H9 (cell line): ENCODE measurements around the gene ADAMTS2. TPM values are rescaled to one million over a fixed set of nuclear protein-coding genes. Genes with fewer than 3 reads are reported as not detected.
A peak's percentile ranks its signal among the peaks of the same experiment; 100 is the strongest.

Experiments
- DNase-seq: peaks from one replicate; pipeline ENCODE4 v3.0.0-alpha.2; 2017
- H2AFZ ChIP-seq: one replicate; pipeline ENCODE4 v1.6.1; 2013; ENCODE audit warnings: mild to moderate bottlenecking, low read length, control low read depth, moderate library complexity
- H2AK5ac ChIP-seq: 2 replicates; pipeline ENCODE4 v1.6.1; 2013; ENCODE audit warnings: low read length, control low read depth, mixed read lengths; ENCODE audit not compliant: insufficient read length
- H2BK120ac ChIP-seq: one replicate; pipeline ENCODE4 v1.6.1; 2013; ENCODE audit warnings: low read depth, mild to moderate bottlenecking, low read length, control low read depth, inconsistent platforms; ENCODE audit not compliant: poor library complexity, severe bottlenecking
- H2BK12ac ChIP-seq: 2 replicates; pipeline ENCODE4 v1.6.1; 2013; ENCODE audit warnings: low read length, control low read depth, mixed read lengths, low read depth; ENCODE audit not compliant: insufficient read length
- H2BK15ac ChIP-seq: 2 replicates; pipeline ENCODE4 v1.6.1; 2013; ENCODE audit warnings: low read depth, low read length, control low read depth
- H2BK20ac ChIP-seq: one replicate; pipeline ENCODE4 v1.6.1; 2013; ENCODE audit warnings: low read depth, mild to moderate bottlenecking, low read length, control low read depth, inconsistent platforms; ENCODE audit not compliant: poor library complexity, severe bottlenecking
- H2BK5ac ChIP-seq: 2 replicates; pipeline ENCODE4 v1.6.1; 2013; ENCODE audit warnings: low read length, control low read depth, mixed read lengths; ENCODE audit not compliant: insufficient read length
- H3K14ac ChIP-seq: 2 replicates; pipeline ENCODE4 v1.6.1; 2013; ENCODE audit warnings: low read length, control low read depth; ENCODE audit not compliant: insufficient read depth
- H3K18ac ChIP-seq: 2 replicates; pipeline ENCODE4 v1.6.1; 2013; ENCODE audit warnings: low read depth, mild to moderate bottlenecking, mixed read lengths, low read length, control low read depth; ENCODE audit not compliant: insufficient read length
- H3K23ac ChIP-seq: 2 replicates; pipeline ENCODE4 v1.6.1; 2013; ENCODE audit warnings: low read length, control low read depth, mixed read lengths, low read depth; ENCODE audit not compliant: insufficient read length
- H3K23me2 ChIP-seq: 2 replicates; pipeline ENCODE4 v1.6.1; 2013; ENCODE audit warnings: low read depth, mild to moderate bottlenecking, mixed read lengths, low read length, control low read depth; ENCODE audit not compliant: insufficient read length, poor library complexity, severe bottlenecking
- H3K27ac ChIP-seq: 2 replicates; pipeline ENCODE4 v1.5.1; 2013; ENCODE audit warnings: low read length, control low read depth, mixed read lengths, low read depth; ENCODE audit not compliant: insufficient read length
- H3K27me3 ChIP-seq: 2 replicates; pipeline ENCODE4 v1.6.1; 2013; ENCODE audit warnings: low read length, control low read depth, inconsistent platforms; ENCODE audit not compliant: insufficient read depth
- H3K4ac ChIP-seq: 2 replicates; pipeline ENCODE4 v1.6.1; 2013; ENCODE audit warnings: low read depth, mild to moderate bottlenecking, control low read depth, inconsistent platforms, low read length, moderate library complexity
- H3K4me1 ChIP-seq: 2 replicates; pipeline ENCODE4 v1.6.1; 2013; ENCODE audit warnings: low read length, control low read depth, inconsistent platforms; ENCODE audit not compliant: insufficient read depth
- H3K4me2 ChIP-seq: 2 replicates; pipeline ENCODE4 v1.6.1; 2013; ENCODE audit warnings: low read length, control low read depth, mixed read lengths; ENCODE audit not compliant: insufficient read length, insufficient read depth
- H3K56ac ChIP-seq: 2 replicates; pipeline ENCODE4 v1.6.1; 2013; ENCODE audit warnings: low read depth, mild to moderate bottlenecking, mixed read lengths, low read length, control low read depth; ENCODE audit not compliant: insufficient read length
- H3K79me1 ChIP-seq: 2 replicates; pipeline ENCODE4 v1.6.1; 2013; ENCODE audit warnings: low read depth, mild to moderate bottlenecking, moderate library complexity, low read length, control low read depth, inconsistent platforms; ENCODE audit not compliant: insufficient read depth, poor library complexity, severe bottlenecking
- H3K79me2 ChIP-seq: 2 replicates; pipeline ENCODE4 v1.6.1; 2013; ENCODE audit warnings: low read length, control low read depth, inconsistent platforms; ENCODE audit not compliant: insufficient read depth
- H3K9ac ChIP-seq: 2 replicates; pipeline ENCODE4 v1.6.1; 2013; ENCODE audit warnings: low read length, control low read depth, mixed read lengths; ENCODE audit not compliant: insufficient read length; ENCODE audit errors: extremely low read depth
- H3K9me3 ChIP-seq: one replicate; pipeline ENCODE4 v1.6.1; 2013; ENCODE audit warnings: low read depth, low read length, inconsistent platforms; ENCODE audit not compliant: control insufficient read depth
- H3T11ph ChIP-seq: one replicate; pipeline ENCODE4 v1.6.1; 2013; ENCODE audit warnings: mild to moderate bottlenecking, low read length, control low read depth, inconsistent platforms
- H4K20me1 ChIP-seq: one replicate; pipeline ENCODE4 v1.6.1; 2013; ENCODE audit not compliant: control insufficient read depth, insufficient read length, insufficient read depth
- H4K5ac ChIP-seq: 2 replicates; pipeline ENCODE4 v1.6.1; 2013; ENCODE audit warnings: low read depth, mild to moderate bottlenecking, mixed read lengths, low read length, control low read depth; ENCODE audit not compliant: insufficient read length
- H4K8ac ChIP-seq: replicated peaks from 2 replicates; pipeline ENCODE4 v1.6.1; 2013; ENCODE audit warnings: low read length, control low read depth, mixed read lengths, low read depth; ENCODE audit not compliant: insufficient read length
- H4K91ac ChIP-seq: 2 replicates; pipeline ENCODE4 v1.6.1; 2013; ENCODE audit warnings: low read depth, mild to moderate bottlenecking, moderate library complexity, mixed read lengths, low read length, control low read depth; ENCODE audit not compliant: insufficient read length
- H3K27ac Mint-ChIP-seq, 3 experiments: 2 replicates in 2 of 3; 3 replicates in 1 of 3; pipeline ENCODE4 v1.8.0; 2020 to 2021; ENCODE audit warnings: mixed read lengths in 3 of 3, mild to moderate bottlenecking in 1 of 3, moderate library complexity in 1 of 3
- H3K27me3 Mint-ChIP-seq: 2 replicates; pipeline ENCODE4 v1.8.0; 2021; ENCODE audit warnings: low read depth, mild to moderate bottlenecking, moderate library complexity, mixed read lengths
- H3K36me3 Mint-ChIP-seq, 3 experiments: 2 replicates in 2 of 3; 3 replicates in 1 of 3; pipeline ENCODE4 v1.8.0; 2020 to 2021; ENCODE audit warnings: low read depth in 3 of 3, mixed read lengths in 3 of 3; ENCODE audit not compliant: insufficient read depth in 1 of 3
- H3K4me1 Mint-ChIP-seq, 2 experiments: 2 replicates each; pipeline ENCODE4 v1.8.0; 2020; ENCODE audit warnings: mixed read lengths in 2 of 2
- H3K4me3 Mint-ChIP-seq, 2 experiments: 2 replicates in 1 of 2; 3 replicates in 1 of 2; pipeline ENCODE4 v1.8.0; 2020 to 2021; ENCODE audit warnings: mild to moderate bottlenecking in 2 of 2, mixed read lengths in 2 of 2, moderate library complexity in 1 of 2
- H3K9me3 Mint-ChIP-seq, 2 experiments: 2 replicates in 1 of 2; 3 replicates in 1 of 2; pipeline ENCODE4 v1.8.0; 2020; ENCODE audit warnings: mild to moderate bottlenecking in 2 of 2, mixed read lengths in 2 of 2, moderate library complexity in 1 of 2
- WGBS: extraction: QIAGEN DNeasy Blood & Tissue Kit; methylation state at CpG from one replicate; pipeline ENCODE4 v1.1.7; 2013; ENCODE audit warnings: missing lambda C conversion rate, low lambda C conversion rate, mixed read lengths; ENCODE audit not compliant: insufficient read length; ENCODE audit errors: extremely low coverage; 5-methylcytosine and 5-hydroxymethylcytosine counted together
- total RNA-seq: library from RNA; stranded (reverse); gene quantifications from 2 replicates; pipeline ENCODE4 v1.2.1, GENCODE V29; 2021
- TF ChIP-seq, protein P1 (sequence below): fragments of 200-600 bp; sonication (generic); conservative IDR thresholded peaks from 3 replicates; pipeline ENCODE4 v1.8.0; 2021; ENCODE audit warnings: antibody characterized with exemption, mild to moderate bottlenecking

Gene ADAMTS2
- total RNA-seq, 1 experiment from 2014 or later, result 5.4 TPM

DNA sequence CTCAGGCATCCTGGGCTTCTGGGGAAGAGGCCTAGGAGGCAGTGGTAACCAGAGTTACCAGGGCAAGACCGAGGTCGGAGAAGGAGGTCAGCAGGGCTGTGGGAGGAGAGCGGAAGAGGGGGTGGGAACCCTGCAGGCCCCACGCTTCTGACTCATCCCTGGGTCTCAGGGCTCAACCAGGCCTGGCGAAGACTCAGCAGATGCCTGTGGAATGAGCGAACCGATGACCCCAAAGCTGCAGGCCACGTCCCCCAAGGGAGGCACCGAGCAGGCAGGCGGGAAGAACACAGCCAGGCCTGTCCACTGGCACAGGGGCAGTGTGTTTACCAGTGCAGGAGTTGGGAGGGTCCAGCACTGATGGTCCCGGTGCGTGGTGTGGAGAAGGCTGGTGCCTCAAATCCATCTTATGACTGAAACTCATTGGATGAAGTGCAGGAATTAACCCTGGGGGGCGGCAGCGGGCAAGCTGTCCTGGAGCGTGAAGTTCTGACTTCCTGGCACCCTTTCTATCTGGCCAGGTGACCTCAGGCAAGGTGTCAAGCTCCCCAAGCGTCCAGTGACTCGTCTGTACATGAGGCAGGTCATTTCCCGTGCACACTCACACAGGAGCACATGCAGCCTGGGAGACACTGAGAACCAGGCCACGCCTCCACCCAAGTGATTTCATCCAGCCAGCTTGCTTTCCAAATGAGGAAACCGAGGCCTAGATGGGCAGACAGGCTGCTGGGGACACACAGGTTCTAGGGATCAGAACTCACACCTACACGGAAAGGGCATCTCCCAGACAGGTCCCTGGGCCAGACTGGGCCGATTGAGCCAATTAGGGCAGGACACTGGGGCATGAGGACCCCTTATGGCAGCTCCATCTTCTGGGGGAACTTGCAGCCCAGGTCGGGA lies 69.1 kb downstream of the ADAMTS2 start:
- Mint-ChIP-seq H3K27ac (no peak overlapping the region; a peak in 1 of 7 replicates), H3K27me3 (no peaks in the 10 kb centered on the region; the same call in 1 of the 2 replicates), H3K4me1 (peaks cover 7 to 19% of the 10 kb centered on the region in 2 experiments), H3K36me3 (no peaks in the 10 kb centered on the region), H3K9me3 (peaks cover 2 to 3% of the 10 kb centered on the region in 2 experiments; a peak in 2 of 5 replicates), H3K4me3 (no peak overlapping the region)
- Histone ChIP-seq H2AFZ (no peak overlapping the region), H2BK20ac (no peak overlapping the region), H3K79me2 (no peaks in the 10 kb centered on the region), H3K27me3 (no peaks in the 10 kb centered on the region), H4K5ac (peak overlapping the region; percentile 8), H3K23ac (no peak overlapping the region), H2BK15ac (no peak overlapping the region), H3K56ac (no peak overlapping the region), H3K4me2 (no peak overlapping the region), H4K91ac (no peak overlapping the region), H3K23me2 (no peaks in the 10 kb centered on the region), H2BK120ac (no peak overlapping the region), H3K4me1 (no peaks in the 10 kb centered on the region), H3K9ac (no peak overlapping the region), H2BK5ac (no peak overlapping the region), H3K27ac (no peak overlapping the region), H2BK12ac (no peak overlapping the region), H3K4ac (no peak overlapping the region; the same call in 1 of the 2 replicates), H3K9me3 (no peaks in the 10 kb centered on the region), H3K18ac (no peak overlapping the region), H2AK5ac (no peak overlapping the region), H4K20me1 (no peaks in the 10 kb centered on the region), H3K79me1 (no peaks in the 10 kb centered on the region), H3T11ph (no peak overlapping the region), H3K14ac (no peak overlapping the region; the same call in 1 of the 2 replicates), H4K8ac (no peak overlapping the region)
- TF ChIP-seq, protein P1, sequence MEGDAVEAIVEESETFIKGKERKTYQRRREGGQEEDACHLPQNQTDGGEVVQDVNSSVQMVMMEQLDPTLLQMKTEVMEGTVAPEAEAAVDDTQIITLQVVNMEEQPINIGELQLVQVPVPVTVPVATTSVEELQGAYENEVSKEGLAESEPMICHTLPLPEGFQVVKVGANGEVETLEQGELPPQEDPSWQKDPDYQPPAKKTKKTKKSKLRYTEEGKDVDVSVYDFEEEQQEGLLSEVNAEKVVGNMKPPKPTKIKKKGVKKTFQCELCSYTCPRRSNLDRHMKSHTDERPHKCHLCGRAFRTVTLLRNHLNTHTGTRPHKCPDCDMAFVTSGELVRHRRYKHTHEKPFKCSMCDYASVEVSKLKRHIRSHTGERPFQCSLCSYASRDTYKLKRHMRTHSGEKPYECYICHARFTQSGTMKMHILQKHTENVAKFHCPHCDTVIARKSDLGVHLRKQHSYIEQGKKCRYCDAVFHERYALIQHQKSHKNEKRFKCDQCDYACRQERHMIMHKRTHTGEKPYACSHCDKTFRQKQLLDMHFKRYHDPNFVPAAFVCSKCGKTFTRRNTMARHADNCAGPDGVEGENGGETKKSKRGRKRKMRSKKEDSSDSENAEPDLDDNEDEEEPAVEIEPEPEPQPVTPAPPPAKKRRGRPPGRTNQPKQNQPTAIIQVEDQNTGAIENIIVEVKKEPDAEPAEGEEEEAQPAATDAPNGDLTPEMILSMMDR, result no peak
- no CpG with 5 or more reads among the region's 23 CpGs for WGBS
- DNase-seq, result no peak
